ENCODE measurements around the gene ZNF578.
"Not testable (repeated sequence)": the region's sequence is repeated elsewhere in the genome, so short reads cannot be mapped to it uniquely, and the experiment has no call there.

The ZNF578 gene

DNA sequence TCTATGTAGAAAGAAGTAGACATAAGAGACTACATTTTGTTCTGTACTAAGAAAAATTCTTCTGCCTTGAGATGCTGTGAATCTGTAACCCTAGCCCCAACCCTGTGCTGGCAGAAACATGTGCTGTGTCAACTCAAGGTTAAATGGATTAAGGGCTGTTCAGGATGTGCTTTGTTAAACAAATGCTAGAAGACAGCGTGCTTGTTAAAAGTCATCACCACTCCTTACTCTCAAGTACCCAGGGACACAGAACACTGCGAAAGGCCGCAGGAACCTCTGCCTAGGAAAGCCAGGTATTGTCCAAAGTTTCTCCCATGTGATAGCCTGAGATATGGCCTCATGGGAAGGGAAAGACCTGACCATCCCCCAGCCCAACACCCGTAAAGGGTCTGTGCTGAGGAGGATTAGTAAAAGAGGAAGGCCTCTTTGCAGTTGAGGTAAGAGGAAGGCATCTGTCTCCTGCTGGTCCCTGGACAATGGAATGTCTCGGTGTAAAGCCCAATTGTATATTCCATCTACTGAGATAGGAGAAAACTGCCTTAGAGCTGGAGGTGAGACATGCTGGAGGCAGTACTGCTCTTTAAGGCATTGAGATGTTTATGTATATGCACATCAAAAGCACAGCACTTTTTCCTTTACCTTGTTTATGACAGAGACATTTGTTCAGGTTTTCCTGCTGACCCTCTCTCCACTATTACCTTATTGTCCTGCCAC lies 105.5 kb downstream of the ZNF578 start:
- not testable (repeated sequence) for DNase-seq (ENCODE audit: low read depth, low spot score)

DNA sequence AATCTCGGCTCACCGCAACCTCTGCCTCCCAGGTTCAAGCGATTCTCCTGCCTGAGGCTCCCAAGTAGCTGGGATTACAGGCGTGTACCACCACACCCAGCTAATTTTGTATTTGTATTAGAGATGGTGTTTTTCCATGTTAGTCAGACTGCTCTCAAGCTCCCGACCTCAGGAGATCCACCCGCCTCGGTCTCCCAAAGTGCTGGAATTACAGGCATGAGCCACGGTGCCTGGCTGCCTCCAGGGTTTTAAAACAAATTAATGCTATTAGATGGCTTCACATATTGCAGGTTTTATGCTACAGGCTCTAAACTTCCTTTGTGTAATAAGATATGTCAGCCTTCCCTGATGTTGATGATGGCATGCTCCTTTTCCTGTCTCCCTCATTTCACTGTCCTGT lies 108.3 kb downstream of the ZNF578 start:
- not testable (repeated sequence) for DNase-seq (ENCODE audit: low read depth, low spot score)
